Fibroblast of peridontal ligament (primary cell): ENCODE measurements around the gene CHST2.
"Not testable (repeated sequence)": the region's sequence is repeated elsewhere in the genome, so short reads cannot be mapped to it uniquely, and the experiment has no call there.

ENCODE experiments used
- DNase-seq: peaks from one replicate; pipeline ENCODE4 v3.0.0-alpha.2; 2010; ENCODE audit errors: extremely low read depth

CHST2 gene

GRCh38 chr3:143119009-143119914 lies at the start of gene CHST2:
Gene CHST2, plus strand, starts transcription at chr3:143119771. Its CDS starts 1,046 bp downstream, at chr3:143120817.
- peak; percentile 57 for DNase-seq

GRCh38 chr3:143070977-143071551 lies 48.5 kb upstream of the CHST2 start:
- peak; percentile 89 for DNase-seq

GRCh38 chr3:143071776-143072175 lies 47.8 kb upstream of the CHST2 start:
- no peak for DNase-seq

- DNase-seq: not testable (repeated sequence)
Observed at GRCh38 chr3:143072298-143073020, 47.1 kb upstream of the CHST2 start.

GRCh38 chr3:143073541-143073940 lies 46.0 kb upstream of the CHST2 start:
- not testable (repeated sequence) for DNase-seq

GRCh38 chr3:143073983-143074382 lies 45.6 kb upstream of the CHST2 start:
- DNase-seq: not testable (repeated sequence)

- DNase-seq: peak; percentile 55
Observed at GRCh38 chr3:143078883-143079282, 40.7 kb upstream of the CHST2 start.

GRCh38 chr3:143080196-143080595 lies 39.4 kb upstream of the CHST2 start:
- no peak for DNase-seq

GRCh38 chr3:143081365-143081764 lies 38.2 kb upstream of the CHST2 start:
- DNase-seq: no peak

GRCh38 chr3:143081844-143082778 lies 37.5 kb upstream of the CHST2 start:
- no peak for DNase-seq

- no peak for DNase-seq
Observed at GRCh38 chr3:143083781-143084180, 35.8 kb upstream of the CHST2 start.

- peak; percentile 45 for DNase-seq
Observed at GRCh38 chr3:143084856-143085731, 34.5 kb upstream of the CHST2 start.

GRCh38 chr3:143088835-143089234 lies 30.7 kb upstream of the CHST2 start:
- no peak for DNase-seq

GRCh38 chr3:143089965-143090364 lies 29.6 kb upstream of the CHST2 start:
- DNase-seq: no peak

GRCh38 chr3:143090486-143090885 lies 29.1 kb upstream of the CHST2 start:
- no peak for DNase-seq

- no peak for DNase-seq
Observed at GRCh38 chr3:143090976-143091837, 28.4 kb upstream of the CHST2 start.

- no peak for DNase-seq
Observed at GRCh38 chr3:143092191-143092590, 27.4 kb upstream of the CHST2 start.

GRCh38 chr3:143095813-143096212 lies 23.8 kb upstream of the CHST2 start:
- DNase-seq: no peak

- DNase-seq: no peak
Observed at GRCh38 chr3:143098032-143098764, 21.4 kb upstream of the CHST2 start.
